ENCODE data around the gene TMEM163.

DNA sequence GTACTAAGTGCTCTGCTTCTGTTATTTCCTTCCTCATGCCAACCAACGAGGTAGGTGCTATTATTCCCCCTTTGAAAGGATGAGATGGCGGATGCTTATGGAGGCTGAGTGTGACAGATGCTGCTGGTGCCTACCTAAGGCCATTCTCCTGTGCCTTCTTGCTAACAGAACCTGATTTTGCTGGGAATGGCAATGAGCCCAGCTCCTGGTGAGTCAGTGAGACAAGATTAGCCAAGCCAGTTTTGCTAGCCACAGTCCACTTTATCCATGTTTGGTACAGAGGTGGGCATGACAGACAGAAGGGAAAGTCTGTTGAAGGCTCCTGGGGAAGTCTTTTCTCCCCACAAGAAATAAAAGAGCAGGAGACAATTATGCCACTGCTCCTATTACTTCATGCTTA lies 43.7 kb upstream of the TMEM163 start:
- TF ChIP-seq GATA3 (IDR thresholded peaks at IDR 0.05; ENCODE audit: low read depth, low read length): no peak
- TF ChIP-seq GATA2 (IDR thresholded peaks at IDR 0.05; ENCODE audit: low read depth, low read length): no peak
